ENCODE data around the gene NUSAP1.
A peak's percentile ranks its signal among the peaks of the same experiment; 100 is the strongest.
"Not testable (repeated sequence)": the region's sequence is repeated elsewhere in the genome, so short reads cannot be mapped to it uniquely, and the experiment has no call there.

NUSAP1 gene, protein sequence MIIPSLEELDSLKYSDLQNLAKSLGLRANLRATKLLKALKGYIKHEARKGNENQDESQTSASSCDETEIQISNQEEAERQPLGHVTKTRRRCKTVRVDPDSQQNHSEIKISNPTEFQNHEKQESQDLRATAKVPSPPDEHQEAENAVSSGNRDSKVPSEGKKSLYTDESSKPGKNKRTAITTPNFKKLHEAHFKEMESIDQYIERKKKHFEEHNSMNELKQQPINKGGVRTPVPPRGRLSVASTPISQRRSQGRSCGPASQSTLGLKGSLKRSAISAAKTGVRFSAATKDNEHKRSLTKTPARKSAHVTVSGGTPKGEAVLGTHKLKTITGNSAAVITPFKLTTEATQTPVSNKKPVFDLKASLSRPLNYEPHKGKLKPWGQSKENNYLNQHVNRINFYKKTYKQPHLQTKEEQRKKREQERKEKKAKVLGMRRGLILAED

DNA sequence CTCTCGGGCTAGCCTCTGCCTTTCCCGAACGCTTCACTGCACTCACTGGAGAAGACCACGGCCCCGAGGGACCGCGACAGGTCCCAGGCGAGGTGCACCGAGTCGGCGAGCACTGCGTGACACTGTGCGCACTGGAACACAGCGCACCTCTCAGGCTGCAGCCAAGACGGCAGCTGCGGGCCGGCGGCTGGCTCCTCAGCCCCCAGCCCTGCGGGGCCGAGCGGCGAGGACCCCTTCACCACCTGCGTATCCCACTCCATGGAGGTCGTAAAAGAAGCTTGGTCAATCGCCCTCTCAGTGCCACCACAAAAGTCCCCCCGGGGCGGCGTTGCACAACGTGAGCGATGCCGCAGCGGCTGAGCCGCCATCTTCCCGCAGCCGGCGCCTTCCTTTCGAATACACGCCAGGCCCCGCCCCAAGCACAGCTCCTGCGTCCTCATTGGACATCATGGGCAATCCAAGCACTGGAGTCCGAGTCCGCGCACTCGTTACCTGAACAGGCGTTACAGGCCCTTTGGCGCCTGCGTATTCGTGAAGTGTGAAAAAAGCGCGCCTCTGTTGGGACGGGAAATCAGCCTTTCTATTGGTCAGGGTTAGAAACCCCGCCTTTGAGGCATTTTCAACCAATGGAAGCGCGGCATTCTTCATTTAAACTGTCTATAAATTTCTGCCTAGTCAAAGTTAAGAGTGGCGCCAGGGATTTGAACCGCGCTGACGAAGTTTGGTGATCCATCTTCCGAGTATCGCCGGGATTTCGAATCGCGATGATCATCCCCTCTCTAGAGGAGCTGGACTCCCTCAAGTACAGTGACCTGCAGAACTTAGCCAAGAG, at the start of gene NUSAP1, which contains the start of gene OIP5:
Gene NUSAP1, plus strand, starts transcription at position 688 of the 832 bp plus-strand sequence. Its CDS starts 77 bp downstream, at position 765.
Gene OIP5, minus strand, starts transcription at position 398 of the 832 bp plus-strand sequence. Its CDS starts 30 bp downstream, at position 368.
- DNase-seq (ENCODE audit: low read depth in 2 of 2) = peak; percentile 99

DNA sequence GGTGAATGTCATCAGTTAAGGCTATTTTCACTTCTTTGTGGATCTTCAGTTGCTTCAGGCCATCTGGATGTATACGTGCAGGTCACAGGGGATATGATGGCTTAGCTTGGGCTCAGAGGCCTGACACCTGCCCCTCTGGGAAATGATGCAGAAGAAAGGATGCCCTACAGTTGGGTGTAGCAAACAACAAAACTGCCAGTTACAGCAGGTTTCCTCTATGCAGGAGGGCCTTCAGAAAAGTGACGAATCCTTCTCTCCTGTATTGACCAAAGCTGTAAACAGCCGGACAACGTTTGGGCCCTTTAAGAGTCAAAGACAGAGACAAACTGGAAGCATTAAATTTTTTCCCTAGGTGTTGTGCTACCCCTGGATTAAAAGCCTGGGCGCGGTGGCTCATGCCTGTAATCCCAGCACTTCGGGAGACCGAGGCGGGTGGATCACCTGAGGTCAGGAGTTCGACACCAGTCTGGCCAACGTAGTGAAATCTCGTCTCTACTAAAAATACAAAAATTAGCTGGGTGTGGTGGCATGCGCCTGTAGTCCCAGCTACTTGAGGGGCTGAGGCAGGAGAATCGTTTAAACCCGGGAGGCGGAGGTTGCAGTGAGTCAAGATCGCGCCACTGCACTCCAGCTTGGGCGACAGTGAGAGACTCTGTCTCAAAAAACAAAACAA, 49.6 kb upstream of the NUSAP1 start:
- not testable (repeated sequence) for DNase-seq (ENCODE audit: low read depth in 2 of 2)

DNA sequence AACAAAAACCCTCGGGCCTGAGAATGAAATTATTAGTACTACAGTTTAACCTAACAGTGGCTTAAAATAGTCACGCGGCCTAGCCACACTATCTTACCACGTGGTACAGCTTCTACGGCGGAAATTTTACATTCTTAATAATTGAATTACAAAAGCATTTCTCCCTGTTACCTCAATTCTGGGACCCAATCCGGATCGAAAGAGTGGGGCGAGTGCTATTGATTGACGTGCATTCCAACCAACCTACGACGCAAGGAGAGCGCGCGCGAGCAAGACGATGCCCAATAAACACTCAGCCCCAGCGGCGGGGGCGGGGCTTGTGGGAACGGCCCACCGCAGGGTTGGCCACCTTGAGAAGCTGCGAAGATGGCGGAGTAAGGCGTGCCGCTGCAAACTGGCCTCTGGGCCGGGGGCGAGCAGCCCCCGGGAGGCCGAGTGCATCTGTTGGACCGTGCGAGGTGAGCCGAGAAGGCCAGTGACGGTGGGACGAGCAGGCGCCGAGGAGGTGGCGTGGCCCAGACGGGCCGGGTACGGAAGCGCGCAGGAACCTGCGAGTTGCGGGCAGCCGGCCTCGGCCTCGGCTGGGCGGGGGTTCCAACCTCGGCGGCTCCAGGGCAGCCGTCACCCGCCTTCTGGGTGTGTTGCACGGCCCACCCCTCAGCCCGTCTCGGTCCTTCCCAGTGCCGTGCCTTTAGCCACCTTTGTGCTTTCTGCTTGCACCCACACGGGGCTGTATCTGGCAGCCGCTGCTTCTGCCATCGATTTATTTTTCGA, 48.8 kb upstream of the NUSAP1 start:
- DNase-seq (ENCODE audit: low read depth in 2 of 2) = peak; percentile 99

DNA sequence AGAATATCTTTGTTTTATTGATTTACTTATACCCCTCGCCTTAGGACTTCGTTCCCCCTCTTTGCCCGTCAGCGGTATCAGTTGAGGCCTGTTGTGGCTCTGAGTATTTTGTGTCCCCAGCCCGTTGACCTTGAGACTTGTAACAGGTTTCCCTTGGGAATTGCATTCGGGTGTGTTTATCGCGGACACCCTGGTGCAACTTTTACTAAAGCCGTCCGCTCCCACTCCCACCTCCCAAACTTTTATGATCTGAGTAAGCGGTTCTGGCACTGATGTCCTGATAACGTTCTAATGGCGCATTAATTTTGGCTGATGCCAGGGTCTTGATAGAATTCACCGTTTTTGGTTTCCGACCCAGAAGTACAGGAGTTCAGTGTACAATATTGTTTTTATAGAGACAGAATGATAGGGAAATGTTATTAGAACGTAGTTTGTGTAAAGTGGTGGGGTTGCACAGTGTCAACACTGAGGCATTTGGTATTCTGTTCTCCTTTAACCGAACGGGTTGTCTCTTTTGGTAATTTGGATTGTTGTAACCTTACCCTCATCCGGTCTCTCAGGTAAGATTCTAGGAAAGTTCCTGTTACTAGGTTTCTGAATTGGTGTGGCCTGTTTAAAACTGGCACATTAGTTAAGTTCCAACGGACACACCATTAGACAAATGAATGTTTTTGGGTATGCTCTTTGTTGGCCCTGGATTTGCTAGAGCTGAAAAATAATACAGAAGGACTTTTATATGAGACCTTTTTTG, 48.1 kb upstream of the NUSAP1 start:
- no peak for DNase-seq (ENCODE audit: low read depth in 2 of 2)

DNA sequence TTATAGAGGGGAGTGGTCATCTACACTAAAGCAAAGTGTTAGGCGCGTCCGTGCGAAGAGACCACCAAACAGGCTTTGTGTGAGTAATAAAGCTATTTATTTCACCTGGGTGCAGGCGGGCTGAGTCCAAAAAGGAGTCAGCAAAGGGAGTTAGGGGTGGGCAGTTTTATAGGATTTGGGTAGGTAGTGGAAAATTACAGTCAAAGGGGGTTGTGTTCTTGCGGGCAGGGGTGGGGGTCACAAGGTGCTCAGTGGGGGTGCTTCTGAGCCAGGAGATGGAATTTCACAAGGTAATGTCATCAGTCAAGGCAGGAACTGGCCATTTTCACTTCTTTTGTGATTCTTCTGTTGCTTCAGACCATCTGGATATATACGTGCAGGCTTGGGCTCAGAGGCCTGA, 47.4 kb upstream of the NUSAP1 start:
- DNase-seq (ENCODE audit: low read depth in 2 of 2) = no peak

DNA sequence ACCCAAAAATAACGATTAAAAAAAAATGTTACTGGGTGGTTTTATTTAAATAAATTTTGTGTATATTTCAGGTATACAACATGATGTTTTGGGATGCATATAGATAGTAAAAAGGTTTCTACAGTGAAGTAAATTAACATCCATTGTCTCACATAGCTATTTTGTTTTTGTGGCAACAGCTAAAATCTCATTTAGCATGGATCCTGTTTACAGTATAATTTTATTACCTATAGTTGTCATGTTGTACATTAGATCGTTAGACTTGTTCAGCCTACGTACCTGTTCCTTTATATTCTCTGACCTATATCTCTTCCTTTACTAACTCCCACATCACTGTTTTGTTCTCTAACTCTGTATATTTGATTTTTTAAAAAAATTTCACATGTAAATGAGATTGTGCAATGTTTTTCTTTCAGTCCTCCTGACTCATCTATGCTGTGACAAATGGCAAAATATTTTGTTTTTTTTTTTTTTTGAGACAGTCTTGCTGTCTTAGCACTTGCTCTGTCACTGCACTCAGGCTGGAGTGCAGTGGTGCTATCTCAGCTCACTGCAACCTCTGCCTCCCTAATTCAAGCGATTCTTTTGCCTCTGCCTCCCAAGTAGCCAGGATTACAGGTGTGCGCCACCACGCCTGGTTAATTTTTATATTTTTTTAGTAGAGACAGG, 45.9 kb upstream of the NUSAP1 start:
- no peak for DNase-seq (ENCODE audit: low read depth in 2 of 2)

DNA sequence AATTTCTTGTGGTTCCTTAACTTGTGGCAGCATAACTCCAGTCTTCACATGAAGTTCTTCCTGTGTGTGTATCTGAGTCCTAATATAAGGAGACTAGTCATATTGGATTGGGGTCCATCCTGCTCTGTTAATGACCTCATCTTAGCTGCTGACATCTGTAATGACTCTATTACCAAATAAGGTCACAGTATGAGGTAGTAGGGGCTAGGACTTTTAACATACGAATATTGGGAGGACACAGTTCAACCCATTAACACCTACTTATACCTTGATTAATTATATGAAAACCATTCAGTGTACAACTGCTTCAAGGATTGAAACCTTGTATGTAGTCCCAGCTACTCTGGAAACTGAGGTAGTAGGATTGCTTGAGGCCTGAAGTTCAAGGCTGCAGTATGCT, 44.2 kb upstream of the NUSAP1 start:
- no peak for DNase-seq (ENCODE audit: low read depth in 2 of 2)

DNA sequence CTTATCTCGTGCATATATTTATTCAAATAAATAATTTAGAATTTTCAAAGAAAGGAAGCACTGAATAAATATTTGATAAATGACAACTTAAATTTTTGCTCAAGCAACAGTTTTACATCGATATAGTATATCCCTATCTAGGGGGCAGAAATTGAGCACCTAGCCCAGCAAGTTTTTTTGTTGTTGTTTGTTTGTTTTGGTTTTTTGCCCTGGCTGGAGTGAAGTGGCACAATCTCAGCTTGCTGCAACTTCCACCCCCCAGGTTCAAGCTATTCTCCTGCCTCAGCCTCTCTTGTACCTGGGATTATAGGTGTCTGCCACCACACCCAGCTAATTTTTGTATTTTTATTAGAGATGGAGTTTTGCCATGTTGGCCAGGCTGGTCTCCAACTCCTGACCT, 42.7 kb upstream of the NUSAP1 start:
- DNase-seq (ENCODE audit: low read depth in 2 of 2) = no peak

DNA sequence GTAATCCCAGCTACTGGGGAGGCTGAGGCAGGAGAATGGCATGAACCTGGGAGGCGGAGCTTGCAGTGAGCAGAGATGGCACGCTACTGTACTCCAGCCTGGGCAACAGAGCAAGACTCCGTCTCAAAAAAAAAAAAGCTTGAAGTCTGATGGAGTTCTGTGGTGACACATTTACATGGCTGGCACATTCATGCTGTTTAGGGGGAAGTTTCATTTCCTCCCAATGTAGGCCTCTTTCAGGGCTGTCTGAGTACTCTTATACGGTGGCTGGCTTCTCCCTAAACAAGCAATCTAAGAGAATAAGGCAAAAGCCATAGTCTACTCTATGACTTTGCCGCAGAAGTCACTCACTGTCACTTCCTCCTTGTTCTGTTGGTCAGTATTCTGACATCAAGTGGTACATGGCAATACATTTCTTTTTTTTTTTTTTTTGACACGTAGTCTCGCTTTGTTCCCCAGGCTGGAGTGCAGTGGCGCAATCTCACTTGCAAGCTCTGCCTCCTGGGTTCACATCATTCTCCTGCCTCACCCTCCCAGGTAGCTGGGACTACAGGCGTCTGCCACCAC, 41.5 kb upstream of the NUSAP1 start:
- DNase-seq (ENCODE audit: low read depth in 2 of 2) = no peak

DNA sequence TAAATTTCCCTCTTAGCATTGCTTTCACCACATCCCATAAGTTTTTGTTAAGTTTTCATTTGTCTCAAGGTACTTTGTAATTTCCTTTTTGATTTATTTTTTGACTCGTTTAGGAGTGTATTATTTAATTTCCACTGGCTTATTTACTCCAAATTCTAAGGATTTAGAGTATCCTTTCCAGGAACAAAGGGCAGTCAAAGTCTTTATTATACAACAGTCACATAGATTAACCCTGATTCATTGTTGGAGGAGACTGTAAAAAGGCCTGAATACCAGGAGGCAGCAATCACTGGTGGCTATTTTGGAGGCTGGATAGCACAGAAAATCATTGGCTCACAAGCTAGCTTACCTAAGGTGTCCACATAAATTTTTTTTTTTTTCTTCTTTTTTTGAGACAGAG, 40.2 kb upstream of the NUSAP1 start:
- DNase-seq (ENCODE audit: low read depth in 2 of 2) = no peak

DNA sequence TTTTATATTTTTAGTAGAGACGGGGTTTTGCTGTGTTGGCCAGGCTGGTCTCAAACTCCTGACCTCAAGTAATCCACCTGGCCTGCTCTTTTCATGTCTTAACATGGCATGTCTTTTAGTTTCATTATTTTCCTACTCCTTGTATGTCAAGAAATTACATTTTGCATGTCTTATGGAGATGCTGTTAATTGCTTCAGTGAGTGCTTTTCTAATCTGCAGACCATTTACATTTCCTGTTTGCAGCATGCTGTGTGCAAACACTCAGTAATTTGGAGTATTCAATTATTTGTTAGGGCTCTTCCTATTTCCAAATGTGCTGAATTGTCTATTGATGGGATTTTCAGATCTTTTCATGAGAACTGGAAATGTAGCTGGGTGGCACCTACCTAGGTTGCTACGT, 31.5 kb upstream of the NUSAP1 start:
- not testable (repeated sequence) for DNase-seq (ENCODE audit: low read depth in 2 of 2)

DNA sequence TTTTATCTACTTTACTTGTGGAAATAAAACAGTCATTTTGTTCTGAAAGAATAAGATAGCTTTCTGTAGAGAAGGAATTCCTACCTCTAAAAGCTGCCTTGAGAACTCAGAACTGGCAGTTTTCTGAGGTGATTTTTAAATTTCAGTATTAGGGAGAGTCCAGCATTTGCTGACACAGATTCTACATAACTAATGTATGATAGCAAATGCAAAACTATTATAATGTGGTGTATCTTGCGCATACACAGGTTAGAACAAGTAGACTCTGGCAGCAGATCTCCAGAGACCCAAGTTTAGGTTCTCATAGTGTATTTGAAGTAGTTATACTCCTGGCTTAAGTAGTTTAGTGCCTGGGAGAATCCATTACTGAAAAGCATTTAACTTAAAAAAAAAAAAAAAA, 31.1 kb upstream of the NUSAP1 start:
- no peak for DNase-seq (ENCODE audit: low read depth in 2 of 2)

DNA sequence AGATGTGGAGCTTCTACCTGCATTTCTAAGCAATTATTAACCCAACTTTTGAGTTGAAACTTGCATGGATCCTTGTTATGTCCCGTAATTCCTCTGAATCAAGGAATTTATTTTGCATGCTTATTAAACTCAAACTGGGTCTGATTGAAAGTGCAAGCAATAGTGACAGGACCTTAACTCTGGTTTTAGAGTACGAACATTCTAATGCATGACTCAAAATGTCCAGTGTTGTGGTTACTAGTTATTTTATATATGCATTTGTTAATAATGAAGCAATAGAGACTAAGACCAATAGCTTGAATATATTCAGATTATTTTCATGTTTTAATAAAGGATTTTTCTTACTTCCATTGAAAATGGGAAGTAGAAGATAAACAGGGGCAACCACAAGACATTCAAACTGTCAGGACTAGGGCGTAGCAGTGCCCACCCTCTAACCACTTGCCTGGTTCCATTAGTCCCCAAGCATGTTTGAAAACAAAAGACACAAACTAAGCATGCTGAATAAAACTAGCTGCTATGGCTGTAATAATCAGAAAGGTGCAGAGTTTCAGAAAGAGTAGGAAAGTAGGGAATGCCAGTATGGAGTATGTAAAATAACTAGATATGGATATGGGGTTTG, 28.4 kb upstream of the NUSAP1 start:
- DNase-seq (ENCODE audit: low read depth in 2 of 2) = no peak

DNA sequence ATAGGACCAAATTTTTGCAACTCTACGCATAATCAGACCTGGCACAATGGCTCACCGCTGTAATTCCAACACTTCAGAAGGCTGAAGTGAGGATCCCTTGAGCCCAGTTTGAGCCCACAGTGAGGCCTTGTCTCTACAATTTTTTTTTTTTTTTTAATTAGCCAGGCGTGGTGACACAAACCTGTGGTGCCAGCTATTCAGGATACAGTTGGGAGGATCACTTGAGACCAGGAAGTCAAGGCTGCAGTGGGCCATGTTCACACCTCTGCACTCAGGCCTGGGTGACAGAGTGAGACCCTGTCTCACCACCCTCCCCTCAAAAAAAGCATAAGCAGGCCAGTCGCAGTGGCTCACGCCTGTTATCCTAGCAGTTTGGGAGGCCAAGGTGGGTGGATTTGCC, 25.0 kb upstream of the NUSAP1 start:
- no peak for DNase-seq (ENCODE audit: low read depth in 2 of 2)

DNA sequence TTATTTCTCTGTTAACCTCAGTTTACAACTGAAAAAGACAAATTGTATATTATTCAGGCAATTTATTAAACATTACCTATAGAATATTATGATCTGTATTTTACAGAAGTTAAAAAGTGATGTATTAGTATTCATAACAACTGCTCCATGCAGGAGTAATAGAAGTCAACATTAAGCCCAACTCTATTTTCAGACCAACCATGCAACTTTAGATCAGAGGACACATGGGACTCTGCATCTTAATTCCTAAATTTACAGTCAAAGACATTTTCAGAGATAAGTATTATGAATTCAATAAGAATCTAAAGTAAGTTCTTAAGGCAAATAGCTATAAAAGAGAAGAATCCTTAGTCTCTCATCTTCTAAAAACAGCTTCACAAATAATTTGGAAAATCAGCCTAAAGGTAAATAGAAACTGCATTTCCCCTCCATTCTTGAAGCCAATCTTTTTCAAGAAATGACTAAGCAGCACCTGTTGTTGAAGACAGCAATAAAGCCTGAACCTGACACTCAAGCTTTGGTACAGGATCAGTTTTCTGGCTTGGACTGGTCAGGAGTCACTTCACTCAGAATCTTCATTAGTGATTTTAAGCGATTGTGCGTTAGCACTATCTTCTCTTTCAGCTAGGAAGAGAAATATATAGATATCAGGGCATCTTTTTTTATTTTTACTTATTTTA, 23.3 kb upstream of the NUSAP1 start:
- no peak for DNase-seq (ENCODE audit: low read depth in 2 of 2)

DNA sequence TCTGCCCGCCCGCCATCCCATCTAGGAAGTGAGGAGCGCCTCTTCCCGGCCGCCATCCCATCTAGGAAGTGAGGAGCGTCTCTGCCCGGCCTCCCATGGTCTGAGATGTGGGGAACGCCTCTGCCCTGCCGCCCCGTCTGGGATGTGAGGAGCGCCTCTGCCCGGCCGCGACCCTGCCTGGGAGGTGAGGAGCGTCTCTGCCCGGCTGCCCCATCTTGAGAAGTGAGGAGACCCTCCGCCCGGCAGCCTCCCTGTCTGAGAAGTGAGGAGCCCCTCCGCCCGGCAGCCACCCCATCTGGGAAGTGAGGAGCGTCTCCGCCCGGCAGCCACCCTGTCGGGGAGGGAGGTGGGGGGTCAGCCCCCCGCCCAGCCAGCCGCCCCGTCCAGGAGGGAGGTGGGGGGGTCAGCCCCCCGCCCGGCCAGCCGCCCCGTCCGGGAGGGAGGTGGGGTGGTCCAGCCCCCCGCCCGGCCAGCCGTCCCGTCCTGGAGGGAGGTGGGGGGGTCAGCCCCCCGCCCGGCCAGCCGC, 11.8 kb upstream of the NUSAP1 start:
- not testable (repeated sequence) for DNase-seq (ENCODE audit: low read depth in 2 of 2)

DNA sequence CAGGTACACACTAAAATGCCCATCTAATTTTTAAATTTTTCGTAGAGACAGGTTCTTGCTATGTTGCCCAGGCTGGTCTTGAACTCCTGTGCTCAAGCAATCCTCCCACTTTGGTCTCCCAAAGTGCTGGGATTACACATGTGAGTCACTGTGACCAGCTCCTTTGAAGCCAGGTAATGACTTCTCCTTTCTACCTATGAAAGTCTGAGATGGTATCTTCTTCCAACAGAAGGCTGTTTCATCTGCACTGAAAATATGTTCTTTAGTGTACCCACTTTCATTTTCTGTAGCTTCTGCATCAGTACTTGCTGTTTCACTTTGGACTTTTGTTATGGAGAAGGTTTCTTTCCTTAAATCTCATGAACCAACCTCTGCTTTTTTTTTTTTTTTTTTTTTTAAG, 9.1 kb upstream of the NUSAP1 start:
- no peak for DNase-seq (ENCODE audit: low read depth in 2 of 2)

DNA sequence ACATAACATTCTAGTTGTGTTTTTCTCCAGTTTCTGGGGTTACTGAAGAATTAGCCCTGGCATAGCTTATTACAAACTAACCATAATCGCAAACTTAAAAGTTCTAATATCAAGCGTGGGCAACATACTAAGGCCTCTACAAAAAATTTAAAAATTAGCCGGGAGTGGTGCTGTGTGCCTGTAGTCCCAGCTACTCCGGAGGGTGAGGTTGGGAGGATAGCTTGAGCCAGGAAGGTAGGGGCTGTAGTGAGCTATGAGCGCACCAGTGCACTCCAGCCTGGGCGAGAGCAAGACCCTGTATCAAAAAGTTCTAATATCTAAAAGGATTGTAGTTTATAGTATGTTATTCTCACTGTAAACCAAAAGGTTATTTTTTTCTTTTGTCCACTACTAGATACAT, 1.4 kb upstream of the NUSAP1 start:
- no peak for DNase-seq (ENCODE audit: low read depth in 2 of 2)

DNA sequence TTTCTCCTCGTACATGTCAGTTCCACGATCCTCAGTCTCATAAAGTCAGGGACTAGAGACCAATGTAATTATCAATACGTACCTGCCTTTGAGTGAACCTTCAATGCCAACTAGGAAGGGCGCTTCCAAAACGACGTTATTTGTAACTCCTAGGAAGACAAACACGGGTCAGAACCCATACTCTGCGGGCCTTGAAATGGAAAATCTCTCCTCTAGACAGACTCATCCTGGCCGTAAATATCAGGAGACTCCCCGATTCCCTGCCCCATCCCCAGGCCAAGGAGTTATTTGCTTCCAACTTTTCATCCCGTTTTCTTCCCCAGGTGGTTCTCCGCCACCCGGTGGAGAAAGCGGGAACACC, 868 bp upstream of the NUSAP1 start:
- peak; percentile 23 to 27 for DNase-seq (ENCODE audit: low read depth in 2 of 2)
